Fibroblast of lung (primary cell): ENCODE data around the gene CDKAL1. TPM values are rescaled to one million over a fixed set of nuclear protein-coding genes. Genes with fewer than 3 reads are reported as not detected.

Experiments used
- DNase-seq, 2 donors: peaks; one replicate each; pipeline versions ENCODE4 v3.0.0 to v3.0.0-alpha.2; 2010; ENCODE audit warnings: low read depth in 2 of 2
- H2AFZ ChIP-seq: 2 replicates; pipeline ENCODE4 v1.5.1; 2012; ENCODE audit warnings: low read length, control low read depth, inconsistent platforms
- H3K27ac ChIP-seq: 2 replicates; pipeline ENCODE4 v1.5.1; 2011; ENCODE audit warnings: low read length, control low read depth; ENCODE audit not compliant: insufficient read depth
- H3K27me3 ChIP-seq: 2 replicates; pipeline ENCODE4 v1.5.1; 2011; ENCODE audit warnings: mild to moderate bottlenecking, low read length; ENCODE audit not compliant: control insufficient read depth, insufficient read depth
- H3K36me3 ChIP-seq: 2 replicates; pipeline ENCODE4 v1.5.1; 2011; ENCODE audit warnings: low read length; ENCODE audit not compliant: control insufficient read depth, insufficient read depth
- H3K4me1 ChIP-seq: 2 replicates; pipeline ENCODE4 v1.5.1; 2011; ENCODE audit warnings: low read length; ENCODE audit not compliant: control insufficient read depth, insufficient read depth; ENCODE audit errors: extremely low read depth
- H3K4me2 ChIP-seq: 2 replicates; pipeline ENCODE4 v1.5.1; 2011; ENCODE audit warnings: low read length, control low read depth; ENCODE audit not compliant: insufficient read depth; ENCODE audit errors: extremely low read depth
- H3K4me3 ChIP-seq, 4 experiments: fragments of 200-600 bp in 1 of 4; sonication (generic) in 1 of 4; replicated peaks in 1 of 4; 2 replicates each; pipeline ENCODE4 v1.5.1; 2011 to 2016; ENCODE audit warnings: low read length in 4 of 4, low read depth in 3 of 4, mild to moderate bottlenecking in 3 of 4, control low read depth in 2 of 4, inconsistent platforms in 1 of 4, mixed read lengths in 1 of 4; ENCODE audit not compliant: insufficient read depth in 1 of 4; ENCODE audit errors: control extremely low read depth in 1 of 4
- H3K79me2 ChIP-seq: 2 replicates; pipeline ENCODE4 v1.5.1; 2012; ENCODE audit warnings: mild to moderate bottlenecking, low read length, inconsistent platforms; ENCODE audit not compliant: control insufficient read depth, insufficient read depth
- H3K9ac ChIP-seq: 2 replicates; pipeline ENCODE4 v1.5.1; 2011; ENCODE audit warnings: mild to moderate bottlenecking, low read length, control low read depth; ENCODE audit not compliant: insufficient read depth
- H3K9me3 ChIP-seq: 2 replicates; pipeline ENCODE4 v1.5.1; 2012; ENCODE audit warnings: low read depth, low read length; ENCODE audit not compliant: control insufficient read depth, insufficient read depth
- H4K20me1 ChIP-seq: 2 replicates; pipeline ENCODE4 v1.5.1; 2011; ENCODE audit warnings: low read length; ENCODE audit not compliant: control insufficient read depth, insufficient read depth; ENCODE audit errors: extremely low read depth
- EZH2 ChIP-seq: IDR thresholded peaks from 2 replicates; pipeline ENCODE4 v1.5.1; 2012; ENCODE audit warnings: low read length, control low read depth, mild to moderate bottlenecking; ENCODE audit errors: missing control alignments
- polyA plus RNA-seq, 2 donors: library from polyadenylated mRNA; depleted of rRNA in 1 of 2; stranded (reverse) in 1 of 2; unstranded in 1 of 2; fragments of >200 nt; gene quantifications; 2 replicates each; pipeline ENCODE4 v1.2.1, GENCODE V29; 2011 to 2012; ENCODE audit warnings: missing spikeins in 1 of 2
- total RNA-seq: library from RNA; depleted of rRNA; stranded (reverse); fragments of >200 nt; gene quantifications from 2 replicates; pipeline ENCODE4 v1.2.1, GENCODE V29; 2014
- TF ChIP-seq, protein P1 (sequence below), 2 donors: IDR thresholded peaks in 1 of 2; conservative IDR thresholded peaks in 1 of 2; 1 replicate in 1 of 2; 2 replicates in 1 of 2; pipeline ENCODE4 v1.5.1; 2011 to 2012; ENCODE audit warnings: low read length in 2 of 2, control low read depth in 1 of 2, inconsistent platforms in 1 of 2, low read depth in 1 of 2, mild to moderate bottlenecking in 1 of 2

The CDKAL1 gene
- total and polyA plus RNA-seq, 2 donors (not counting 1 experiment from before 2014, with no cell fraction given) = 7.4 to 15.0 TPM

GRCh38 chr6:20623761-20624160 is 89.5 kb downstream of the CDKAL1 start:
- Histone ChIP-seq H3K27ac (no peak overlapping the region), H3K79me2 (no peaks in the 10 kb centered on the region), H4K20me1 (no peaks in the 10 kb centered on the region), H3K9ac (no peak overlapping the region), H3K9me3 (no peaks in the 10 kb centered on the region), H3K36me3 (no peaks in the 10 kb centered on the region), H3K4me1 (peaks cover 2% of the 10 kb centered on the region), H2AFZ (no peak overlapping the region), H3K27me3 (no peaks in the 10 kb centered on the region), H3K4me3 (no peak overlapping the region), H3K4me2 (no peak overlapping the region)
- no peak for TF ChIP-seq EZH2
- no peak for DNase-seq

GRCh38 chr6:20626165-20626564 is 91.9 kb downstream of the CDKAL1 start:
- H3K9me3 ChIP-seq = no peaks in the 10 kb centered on the region
- peaks cover 2% of the 10 kb centered on the region for H3K4me1 ChIP-seq
- no peak overlapping the region for H3K4me2 ChIP-seq
- H3K27me3 ChIP-seq = no peaks in the 10 kb centered on the region
- H3K27ac ChIP-seq = no peak overlapping the region
- H3K79me2 ChIP-seq = no peaks in the 10 kb centered on the region
- TF ChIP-seq EZH2 = no peak
- TF ChIP-seq, protein P1, sequence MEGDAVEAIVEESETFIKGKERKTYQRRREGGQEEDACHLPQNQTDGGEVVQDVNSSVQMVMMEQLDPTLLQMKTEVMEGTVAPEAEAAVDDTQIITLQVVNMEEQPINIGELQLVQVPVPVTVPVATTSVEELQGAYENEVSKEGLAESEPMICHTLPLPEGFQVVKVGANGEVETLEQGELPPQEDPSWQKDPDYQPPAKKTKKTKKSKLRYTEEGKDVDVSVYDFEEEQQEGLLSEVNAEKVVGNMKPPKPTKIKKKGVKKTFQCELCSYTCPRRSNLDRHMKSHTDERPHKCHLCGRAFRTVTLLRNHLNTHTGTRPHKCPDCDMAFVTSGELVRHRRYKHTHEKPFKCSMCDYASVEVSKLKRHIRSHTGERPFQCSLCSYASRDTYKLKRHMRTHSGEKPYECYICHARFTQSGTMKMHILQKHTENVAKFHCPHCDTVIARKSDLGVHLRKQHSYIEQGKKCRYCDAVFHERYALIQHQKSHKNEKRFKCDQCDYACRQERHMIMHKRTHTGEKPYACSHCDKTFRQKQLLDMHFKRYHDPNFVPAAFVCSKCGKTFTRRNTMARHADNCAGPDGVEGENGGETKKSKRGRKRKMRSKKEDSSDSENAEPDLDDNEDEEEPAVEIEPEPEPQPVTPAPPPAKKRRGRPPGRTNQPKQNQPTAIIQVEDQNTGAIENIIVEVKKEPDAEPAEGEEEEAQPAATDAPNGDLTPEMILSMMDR (conservative IDR thresholded peaks at IDR 0.05 in 1 of 2, IDR thresholded peaks at IDR 0.05 in 1 of 2; ENCODE audit: low read depth in 1 of 2, low read length in 2 of 2) = no peak
- no peak overlapping the region for H3K9ac ChIP-seq
- H3K36me3 ChIP-seq = no peaks in the 10 kb centered on the region
- H2AFZ ChIP-seq = no peak overlapping the region
- H3K4me3 ChIP-seq = no peak overlapping the region
- no peak for DNase-seq
- no peaks in the 10 kb centered on the region for H4K20me1 ChIP-seq

GRCh38 chr6:20629509-20629908 is 95.3 kb downstream of the CDKAL1 start:
- no peak for TF ChIP-seq EZH2
- TF ChIP-seq, protein P1 (conservative IDR thresholded peaks at IDR 0.05 in 1 of 2, IDR thresholded peaks at IDR 0.05 in 1 of 2; ENCODE audit: low read depth in 1 of 2, low read length in 2 of 2) = no peak
- H3K4me2 ChIP-seq = no peak overlapping the region
- DNase-seq = no peak
- no peaks in the 10 kb centered on the region for H3K9me3 ChIP-seq
- H3K27ac ChIP-seq = no peak overlapping the region
- H2AFZ ChIP-seq = no peak overlapping the region
- H3K27me3 ChIP-seq = no peaks in the 10 kb centered on the region
- H3K36me3 ChIP-seq = no peaks in the 10 kb centered on the region
- H3K4me3 ChIP-seq = no peak overlapping the region
- no peaks in the 10 kb centered on the region for H3K79me2 ChIP-seq
- no peaks in the 10 kb centered on the region for H4K20me1 ChIP-seq
- H3K4me1 ChIP-seq = no peaks in the 10 kb centered on the region
- H3K9ac ChIP-seq = no peak overlapping the region
